Adrenal gland (tissue), 12 donors: ENCODE results near the gene SMG9. TPM values are rescaled to one million over a fixed set of nuclear protein-coding genes. Genes with fewer than 3 reads are reported as not detected.

Source experiments
- DNase-seq, 7 donors: peaks; one replicate each; pipeline ENCODE4 v3.0.0-alpha.2; 2019 to 2020
- H3K27ac ChIP-seq, 5 donors: fragments of 200-600 bp; sonication (generic) in 4 of 5; 1 replicate in 3 of 5; 2 replicates in 2 of 5; pipeline versions ENCODE4 v1.5.1 to v1.8.0; 2016 to 2020; ENCODE audit warnings: mild to moderate bottlenecking in 1 of 5
- H3K27me3 ChIP-seq: fragments of 200-600 bp; 2 replicates; pipeline ENCODE4 v1.8.0; 2021
- H3K36me3 ChIP-seq, 2 donors: fragments of 200-600 bp; replicated peaks in 1 of 2; 1 replicate in 1 of 2; 2 replicates in 1 of 2; pipeline versions ENCODE4 v1.5.1 to v1.8.0; 2018 to 2022
- H3K4me1 ChIP-seq, 2 donors: fragments of 200-600 bp; replicated peaks in 1 of 2; 1 replicate in 1 of 2; 2 replicates in 1 of 2; pipeline versions ENCODE4 v1.5.1 to v1.8.0; 2018 to 2021
- H3K4me3 ChIP-seq, 4 donors: fragments of 200-600 bp; sonication (generic) in 3 of 4; one replicate each; pipeline ENCODE4 v1.5.1; 2016 to 2018
- H3K9me3 ChIP-seq, 3 donors: fragments of 200-600 bp; sonication (generic) in 1 of 3; replicated peaks in 1 of 3; 1 replicate in 2 of 3; 2 replicates in 1 of 3; pipeline versions ENCODE4 v1.5.1 to v1.8.0; 2016 to 2021
- CTCF ChIP-seq, 6 experiments: fragments of 450-650 bp in 4 of 6; fragments of 200-600 bp in 2 of 6; sonication (generic) in 1 of 6; IDR thresholded peaks; 1 replicate in 5 of 6; 2 replicates in 1 of 6; pipeline versions ENCODE4 v1.5.1 to v1.8.0; 2016 to 2021; ENCODE audit warnings: antibody characterized with exemption in 6 of 6, mild to moderate bottlenecking in 2 of 6, moderate library complexity in 1 of 6
- POLR2A ChIP-seq, 2 donors: fragments of 450-650 bp; IDR thresholded peaks; one replicate each; pipeline ENCODE4 v1.6.1; 2017; ENCODE audit warnings: antibody characterized with exemption in 2 of 2, mild to moderate bottlenecking in 2 of 2, moderate library complexity in 1 of 2
- WGBS, 4 donors: extraction: QIAGEN DNeasy Blood & Tissue Kit in 2 of 4; methylation state at CpG; one replicate each; pipeline versions ENCODE4 v1.1.5 to v1.1.7; 2013 to 2017; 5-methylcytosine and 5-hydroxymethylcytosine counted together
- intact Hi-C, 2 donors: fragments of 100-400 bp; cut with DNase I; formaldehyde crosslinking; loops; one replicate each; pipeline versions ENCODE4 v1.14.1 to v1.15.0; 2022 to 2023
- polyA plus RNA-seq, 3 donors: library from polyadenylated mRNA; stranded (reverse); fragments of 200-250 nt in 2 of 3; fragments of 350-450 nt in 1 of 3; fragmentation: Illumina TruSeq in 1 of 3; extraction: RNeasy Lipid Tissue Mini Kit (QIAGEN cat#74804) in 1 of 3; gene quantifications; one replicate each; pipeline ENCODE4 v1.2.3, GENCODE V29; 2013 to 2014
- total RNA-seq, 9 donors: library from RNA; depleted of rRNA in 4 of 9; stranded (reverse); fragments of >200 nt in 4 of 9; fragments of 120-200 nt in 1 of 9; fragmentation: NEBNext Ultra II Directional in 1 of 9; extraction: Animal tissue kit (Norgen Biotek cat#: 25700) in 1 of 9; gene quantifications; one replicate each; pipeline versions ENCODE4 v1.1.0 to v1.2.4, GENCODE V29; 2013 to 2023
- donor health status: healthy with polysubstance abuse.
- donor health status: Bipolar disorder and iron deficiency.
- donor health status: DM: yes; HTN: yes; CAD: no.
- donor health status: DM: no; HTN: no; CAD: no.
- donor health status: DM: no; HTN: no; CAD: no.
- donor health status: DM: yes; HTN: yes; CAD: no.

SMG9 gene
- total and polyA plus RNA-seq, 12 donors = 19.4 to 63.2 (median 42.8) TPM

DNA sequence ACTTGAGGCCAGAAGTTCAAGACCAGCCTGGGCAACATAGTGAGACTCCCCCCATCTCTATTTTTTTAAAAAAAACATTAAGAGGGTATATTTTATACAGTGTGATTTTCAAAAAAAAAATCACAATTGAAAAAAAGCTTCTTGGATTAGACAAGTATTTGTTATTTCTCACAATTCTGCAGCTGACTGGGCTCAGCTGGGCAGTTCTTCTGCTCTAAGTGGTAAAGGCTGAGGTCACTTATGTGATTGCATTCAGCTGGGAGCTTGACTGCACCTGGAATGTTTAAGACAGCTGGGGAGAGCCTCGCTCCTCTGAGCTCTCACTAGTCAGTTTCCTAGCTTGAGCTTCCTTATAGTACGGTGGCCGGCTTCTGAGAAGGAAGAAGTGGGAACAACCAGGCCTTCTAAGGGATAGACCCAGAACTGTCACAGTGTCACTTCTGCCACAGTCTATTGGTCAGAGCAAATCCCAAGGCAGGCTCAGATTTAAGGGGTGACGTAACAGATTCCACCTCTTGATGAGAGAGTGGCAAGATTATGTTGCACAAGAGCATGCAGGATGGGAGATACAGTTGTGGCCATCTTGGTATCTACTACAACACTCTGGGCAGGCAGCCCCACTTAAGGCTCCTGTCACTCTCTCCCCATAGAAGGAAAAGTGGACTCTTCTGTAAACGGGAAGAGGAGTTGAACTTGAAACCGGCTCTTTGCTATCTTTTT is 58.6 kb downstream of the SMG9 start:
- intact Hi-C loops = no loop called here
- Histone ChIP-seq H3K4me1 (peaks cover 6 to 9% of the 10 kb centered on the region in 2 donors), H3K9me3 (no peaks in the 10 kb centered on the region), H3K36me3 (no peaks in the 10 kb centered on the region), H3K4me3 (no peak overlapping the region), H3K27ac (no peak overlapping the region), H3K27me3 (peaks cover 8% of the 10 kb centered on the region)
- DNase-seq = no peak
- 81 to 88% (median 87%) methylated on average over 6 of the region's 6 CpGs for WGBS, 4 donors
- no peak for TF ChIP-seq CTCF (IDR thresholded peaks at IDR 0.05)
- no peak for TF ChIP-seq POLR2A (IDR thresholded peaks at IDR 0.05)

DNA sequence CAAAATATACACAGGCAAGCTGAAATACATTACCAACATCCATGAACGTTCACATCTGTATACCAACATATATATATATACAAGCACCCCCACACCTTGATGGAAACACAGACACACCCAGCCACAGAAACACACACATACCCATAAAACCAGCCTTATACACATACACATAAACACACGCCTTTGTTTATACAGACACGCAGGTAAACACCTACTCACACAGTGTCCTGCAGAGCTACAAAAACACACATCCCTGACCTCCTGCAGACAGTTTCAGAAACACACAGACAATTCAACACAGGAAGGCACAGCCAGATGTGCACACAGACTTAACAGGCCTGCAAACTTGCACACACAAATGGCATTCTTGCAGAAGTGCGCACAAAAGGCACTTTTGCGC is 60.2 kb downstream of the SMG9 start:
- 76 to 84% (median 78%) methylated on average over 5 of the region's 5 CpGs for WGBS, 4 donors
- DNase-seq = no peak
- no peaks in the 10 kb centered on the region for H3K9me3 ChIP-seq
- TF ChIP-seq CTCF (IDR thresholded peaks at IDR 0.05) (no peak), POLR2A (IDR thresholded peaks at IDR 0.05) (no peak)
- no peak overlapping the region for H3K27ac ChIP-seq
- peaks cover 8% of the 10 kb centered on the region for H3K27me3 ChIP-seq
- no peak overlapping the region for H3K4me3 ChIP-seq
- H3K36me3 ChIP-seq = no peaks in the 10 kb centered on the region
- H3K4me1 ChIP-seq = peaks cover under 1 to 6% of the 10 kb centered on the region in 2 donors
- intact Hi-C loops = no loop called here

GRCh38 chr19:43692877-43693276 is 61.9 kb downstream of the SMG9 start:
- 64 to 73% (median 69%) methylated on average over 4 of the region's 4 CpGs for WGBS, 4 donors
- H3K9me3 ChIP-seq = no peaks in the 10 kb centered on the region
- H3K4me3 ChIP-seq = no peak overlapping the region
- no peak for TF ChIP-seq CTCF (IDR thresholded peaks at IDR 0.05)
- no peak for TF ChIP-seq POLR2A (IDR thresholded peaks at IDR 0.05)
- peaks cover 4% of the 10 kb centered on the region for H3K27me3 ChIP-seq
- no peak for DNase-seq
- no peaks in the 10 kb centered on the region for H3K36me3 ChIP-seq
- intact Hi-C loops = no loop called here
- H3K4me1 ChIP-seq = no peaks in the 10 kb centered on the region
- H3K27ac ChIP-seq = no peak overlapping the region

DNA sequence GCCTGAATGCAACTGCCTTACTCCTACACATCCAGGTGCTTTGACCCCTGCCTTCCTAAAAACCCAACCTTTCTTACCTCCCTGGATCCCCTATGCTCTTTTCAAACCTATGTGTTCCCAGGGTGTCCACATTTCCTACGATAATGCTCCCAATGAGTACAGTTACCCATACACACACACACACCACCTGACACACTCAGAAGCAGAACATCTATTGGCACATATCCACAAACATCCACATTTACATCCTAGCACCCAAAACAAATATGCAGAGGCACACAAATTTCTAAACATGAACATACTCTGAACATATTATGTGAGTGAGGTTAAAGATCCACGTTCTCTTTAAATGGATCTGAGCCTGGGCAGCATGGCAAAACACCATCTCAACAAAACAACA is 62.4 kb downstream of the SMG9 start:
- H3K9me3 ChIP-seq = no peaks in the 10 kb centered on the region
- intact Hi-C loops = no loop called here
- no peak for DNase-seq
- no peak overlapping the region for H3K4me3 ChIP-seq
- H3K4me1 ChIP-seq = no peaks in the 10 kb centered on the region
- H3K27ac ChIP-seq = no peak overlapping the region
- no peaks in the 10 kb centered on the region for H3K36me3 ChIP-seq
- TF ChIP-seq CTCF (IDR thresholded peaks at IDR 0.05) = no peak
- no peak for TF ChIP-seq POLR2A (IDR thresholded peaks at IDR 0.05)
- WGBS, 4 donors = 62 to 88% (median 71%) methylated on average over 2 of the region's 2 CpGs
- peaks cover 4% of the 10 kb centered on the region for H3K27me3 ChIP-seq
